Right lobe of liver (tissue), 6 donors: ENCODE measurements around the gene GMDS. TPM values are rescaled to one million over a fixed set of nuclear protein-coding genes. Genes with fewer than 3 reads are reported as not detected.

Source experiments
- ATAC-seq, 4 donors: fragments of 200-7000 bp; cut with Tn5 transposase; one replicate each; pipeline ENCODE4 v1.9.1; 2020; ENCODE audit warnings: mild to moderate bottlenecking in 4 of 4, moderate library complexity in 4 of 4
- DNase-seq, 3 donors: peaks; one replicate each; pipeline ENCODE4 v3.0.0-alpha.2; 2020
- H3K27ac ChIP-seq, 3 donors: fragments of 200-600 bp; one replicate each; pipeline ENCODE4 v1.8.0; 2022
- H3K27me3 ChIP-seq, 2 donors: fragments of 200-600 bp; one replicate each; pipeline ENCODE4 v1.8.0; 2022
- H3K36me3 ChIP-seq, 4 donors: fragments of 200-600 bp; sonication (generic) in 1 of 4; one replicate each; pipeline versions ENCODE4 v1.5.1 to v1.8.0; 2017 to 2022; ENCODE audit warnings: control low read depth in 1 of 4
- H3K4me1 ChIP-seq, 4 donors: fragments of 200-600 bp; sonication (generic) in 1 of 4; one replicate each; pipeline versions ENCODE4 v1.5.1 to v1.8.0; 2017 to 2022; ENCODE audit warnings: control low read depth in 1 of 4
- H3K4me3 ChIP-seq, 3 donors: fragments of 200-600 bp; one replicate each; pipeline ENCODE4 v1.8.0; 2022
- H3K9me3 ChIP-seq, 4 donors: fragments of 200-600 bp; sonication (generic) in 1 of 4; one replicate each; pipeline versions ENCODE4 v1.5.1 to v1.8.0; 2017 to 2022; ENCODE audit warnings: control low read depth in 1 of 4
- POLR2A ChIP-seq: fragments of 450-650 bp; IDR thresholded peaks from one replicate; pipeline ENCODE4 v1.6.1; 2017; ENCODE audit warnings: antibody characterized with exemption, mild to moderate bottlenecking
- WGBS: methylation state at CpG from one replicate; pipeline ENCODE4 v1.1.6; 2018; ENCODE audit warnings: low coverage, low lambda C conversion rate; ENCODE audit not compliant: insufficient coverage; ENCODE audit errors: missing lambda C conversion rate; 5-methylcytosine and 5-hydroxymethylcytosine counted together
- intact Hi-C, 2 donors: fragments of 100-400 bp; cut with DNase I; formaldehyde crosslinking; loops; one replicate each; pipeline versions ENCODE4 v1.11.2 to v1.14.1; 2022
- total RNA-seq, 6 experiments: library from RNA; depleted of rRNA in 2 of 6; stranded (reverse); fragments of >200 nt in 2 of 6; fragmentation: NEBNext Ultra II Directional in 3 of 6; extraction: Animal tissue kit (Norgen Biotek cat#: 25700) in 3 of 6; gene quantifications; one replicate each; pipeline versions ENCODE4 v1.1.0 to v1.2.4, GENCODE V29; 2016 to 2023
- TF ChIP-seq, protein P1 (sequence below), 4 donors: fragments of 200-600 bp in 3 of 4; fragments of 450-650 bp in 1 of 4; IDR thresholded peaks; one replicate each; pipeline versions ENCODE4 v1.5.1 to v1.8.0; 2016 to 2022; ENCODE audit warnings: antibody characterized with exemption in 4 of 4, mild to moderate bottlenecking in 2 of 4
- donor health status: DM: no; HTN: yes; CAD: no.
- donor health status: DM: no; HTN: no; CAD: no.
- donor health status: DM: no; HTN: no; CAD: no.
- donor health status: DM: no; HTN: yes; CAD: no.
- donor health status: DM: no; HTN: yes; CAD: no.

Gene GMDS
- total RNA-seq, 6 experiments from 2014 or later: 15.9 to 34.4 (median 23.4) TPM

DNA sequence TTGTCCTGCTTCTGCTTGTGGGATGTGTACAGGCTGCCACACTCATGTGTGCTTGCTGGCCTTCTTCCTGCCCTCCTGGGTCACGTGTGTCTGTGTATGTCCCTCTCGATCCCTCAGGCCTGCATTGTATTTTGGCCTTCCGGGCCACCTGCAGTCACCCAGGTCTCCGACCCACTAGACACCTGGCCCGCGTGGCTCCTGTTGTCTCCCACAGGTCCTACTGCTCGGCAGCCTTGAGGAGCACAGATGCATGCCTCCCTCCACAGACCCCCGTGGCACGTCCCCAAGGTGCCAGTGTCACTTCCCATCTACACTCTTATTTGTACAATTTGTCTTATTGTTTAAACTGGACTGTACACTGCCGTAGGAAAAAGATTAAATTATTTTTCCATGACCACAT is 592.6 kb downstream of the GMDS start:
- TF ChIP-seq, protein P1, sequence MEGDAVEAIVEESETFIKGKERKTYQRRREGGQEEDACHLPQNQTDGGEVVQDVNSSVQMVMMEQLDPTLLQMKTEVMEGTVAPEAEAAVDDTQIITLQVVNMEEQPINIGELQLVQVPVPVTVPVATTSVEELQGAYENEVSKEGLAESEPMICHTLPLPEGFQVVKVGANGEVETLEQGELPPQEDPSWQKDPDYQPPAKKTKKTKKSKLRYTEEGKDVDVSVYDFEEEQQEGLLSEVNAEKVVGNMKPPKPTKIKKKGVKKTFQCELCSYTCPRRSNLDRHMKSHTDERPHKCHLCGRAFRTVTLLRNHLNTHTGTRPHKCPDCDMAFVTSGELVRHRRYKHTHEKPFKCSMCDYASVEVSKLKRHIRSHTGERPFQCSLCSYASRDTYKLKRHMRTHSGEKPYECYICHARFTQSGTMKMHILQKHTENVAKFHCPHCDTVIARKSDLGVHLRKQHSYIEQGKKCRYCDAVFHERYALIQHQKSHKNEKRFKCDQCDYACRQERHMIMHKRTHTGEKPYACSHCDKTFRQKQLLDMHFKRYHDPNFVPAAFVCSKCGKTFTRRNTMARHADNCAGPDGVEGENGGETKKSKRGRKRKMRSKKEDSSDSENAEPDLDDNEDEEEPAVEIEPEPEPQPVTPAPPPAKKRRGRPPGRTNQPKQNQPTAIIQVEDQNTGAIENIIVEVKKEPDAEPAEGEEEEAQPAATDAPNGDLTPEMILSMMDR (IDR thresholded peaks at IDR 0.05): no peak
- TF ChIP-seq POLR2A: no peak
- H3K27ac ChIP-seq: no peak overlapping the region
- intact Hi-C loops: no loop called here
- no peaks in the 10 kb centered on the region for H3K9me3 ChIP-seq
- H3K36me3 ChIP-seq: no peaks in the 10 kb centered on the region
- ATAC-seq (no peak), DNase-seq (no peak)
- peaks cover 0 to 5% (median 0%) of the 10 kb centered on the region in 4 donors for H3K4me1 ChIP-seq
- WGBS: 85% methylated on average over 5 of the region's 10 CpGs
- H3K4me3 ChIP-seq: no peak overlapping the region
- H3K27me3 ChIP-seq: no peaks in the 10 kb centered on the region

- no peaks in the 10 kb centered on the region for H3K9me3 ChIP-seq
- H3K27me3 ChIP-seq: no peaks in the 10 kb centered on the region
- ATAC-seq (no peak), DNase-seq (no peak)
- H3K4me1 ChIP-seq: peaks cover 0 to 5% (median 0%) of the 10 kb centered on the region in 4 donors
- TF ChIP-seq, protein P1 (IDR thresholded peaks at IDR 0.05): no peak
- TF ChIP-seq POLR2A: no peak
- H3K4me3 ChIP-seq: no peak overlapping the region
- H3K27ac ChIP-seq: no peak overlapping the region
- intact Hi-C loops: no loop called here
- 100% methylated on average over 1 of the region's 3 CpGs for WGBS
- H3K36me3 ChIP-seq: no peaks in the 10 kb centered on the region
Observed at GRCh38 chr6:1651362-1651761, 594.0 kb downstream of the GMDS start.

- no peaks in the 10 kb centered on the region for H3K27me3 ChIP-seq
- peaks cover 0 to 5% (median 0%) of the 10 kb centered on the region in 4 donors for H3K4me1 ChIP-seq
- ATAC-seq: no peak
- H3K36me3 ChIP-seq: no peaks in the 10 kb centered on the region
- WGBS: 94% methylated on average over 11 of the region's 14 CpGs
- no peaks in the 10 kb centered on the region for H3K9me3 ChIP-seq
- no peak overlapping the region for H3K27ac ChIP-seq
- intact Hi-C loops: no loop called here
- no peak overlapping the region for H3K4me3 ChIP-seq
- DNase-seq: no peak
- TF ChIP-seq POLR2A: no peak
- TF ChIP-seq, protein P1 (IDR thresholded peaks at IDR 0.05): no peak
Observed at GRCh38 chr6:1645466-1646185, 599.8 kb downstream of the GMDS start.

- TF ChIP-seq POLR2A: no peak
- TF ChIP-seq, protein P1 (IDR thresholded peaks at IDR 0.05): no peak
- intact Hi-C loops: no loop called here
- H3K27ac ChIP-seq: no peak overlapping the region
- no peak for ATAC-seq
- H3K4me3 ChIP-seq: no peak overlapping the region
- DNase-seq: no peak
- H3K27me3 ChIP-seq: no peaks in the 10 kb centered on the region
- H3K36me3 ChIP-seq: no peaks in the 10 kb centered on the region
- no peaks in the 10 kb centered on the region for H3K9me3 ChIP-seq
- peaks cover 0 to 2% (median 0%) of the 10 kb centered on the region in 4 donors for H3K4me1 ChIP-seq
- 87% methylated on average over 9 of the region's 12 CpGs for WGBS
Observed at GRCh38 chr6:1644516-1645060, 600.8 kb downstream of the GMDS start.
